Left renal cortex interstitium (tissue), 4 donors: Measurements from ENCODE around the gene ZNF865. TPM values are rescaled to one million over a fixed set of nuclear protein-coding genes. Genes with fewer than 3 reads are reported as not detected.

Source experiments
- DNase-seq, 4 donors: peaks; one replicate each; pipeline ENCODE4 v3.0.0-alpha.2; 2013; ENCODE audit warnings: low read depth in 4 of 4, low spot score in 2 of 4, missing footprints in 1 of 4
- polyA plus RNA-seq, 4 donors: library from polyadenylated mRNA; unstranded; fragments of 120-200 nt; gene quantifications; one replicate each; pipeline ENCODE4 v1.2.1, GENCODE V29; 2013; ENCODE audit not compliant: insufficient read length in 4 of 4

Gene ZNF865
- polyA plus RNA-seq, 4 donors: 5.8 to 15.1 (median 11.3) TPM

- DNase-seq: peak in 1 of 4 donors; percentile 94
These were observed 18.3 kb upstream of the ZNF865 start for GRCh38 chr19:55586976-55587668.

GRCh38 chr19:55588738-55589137 lies 16.7 kb upstream of the ZNF865 start:
- no peak for DNase-seq

- DNase-seq: no peak
These were observed 15.3 kb upstream of the ZNF865 start for GRCh38 chr19:55590109-55590508.

DNA sequence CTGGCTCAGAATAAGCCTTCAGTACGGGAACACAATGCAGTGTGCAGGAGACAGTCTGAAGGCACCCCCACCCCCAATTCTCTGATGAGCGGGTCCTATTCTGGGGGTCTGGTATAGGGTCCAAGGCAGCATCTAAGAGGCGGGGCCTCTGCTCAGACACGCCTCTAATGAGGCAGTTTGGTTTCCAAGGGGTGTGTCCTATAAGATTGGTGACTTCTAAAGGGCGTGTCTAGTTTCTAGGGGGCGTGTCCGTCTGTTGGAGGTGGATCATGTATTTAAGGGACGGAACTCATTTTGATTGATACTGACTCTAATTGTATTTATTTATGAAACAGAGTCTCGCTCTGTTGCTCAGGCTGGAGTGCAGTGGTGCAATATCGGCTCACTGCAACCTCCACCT lies 14.8 kb upstream of the ZNF865 start:
- DNase-seq: no peak

- DNase-seq: no peak
These were observed 13.9 kb upstream of the ZNF865 start for GRCh38 chr19:55591555-55591954.

DNA sequence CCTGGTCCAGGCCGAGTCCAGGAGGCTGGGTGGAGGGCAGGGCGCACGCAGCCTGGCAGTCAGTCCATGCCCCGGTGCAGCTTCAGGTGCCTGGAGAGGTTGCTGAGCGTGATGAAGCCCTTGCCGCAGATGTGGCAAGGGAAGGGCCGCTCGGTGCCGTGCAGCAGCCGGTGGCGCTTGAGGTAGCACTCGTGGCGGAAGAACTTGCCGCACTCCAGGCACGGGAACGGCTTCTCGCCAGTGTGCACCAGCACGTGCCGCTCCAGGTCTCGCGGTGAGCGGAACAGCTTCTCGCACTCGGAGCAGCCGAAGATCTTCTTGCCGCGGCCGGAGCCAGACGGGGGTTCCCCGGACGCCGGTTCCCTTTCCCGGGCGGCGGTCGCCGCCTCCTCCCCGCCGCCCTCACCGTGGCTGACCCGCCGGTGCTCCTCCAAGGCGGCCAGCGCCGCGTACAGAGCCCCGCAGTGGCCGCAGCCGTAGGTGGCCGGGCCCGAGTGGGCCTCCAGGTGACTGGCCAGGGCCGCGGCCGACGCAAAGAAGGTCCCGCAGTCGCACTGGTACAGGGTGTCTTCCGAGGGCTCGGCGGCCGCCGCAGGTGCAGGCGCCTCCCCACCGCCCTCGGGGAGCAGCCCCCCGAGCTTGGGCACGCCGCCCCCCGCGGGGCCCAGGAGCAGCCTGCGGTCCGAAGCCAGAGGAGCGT lies 12.9 kb upstream of the ZNF865 start:
- DNase-seq: no peak

DNA sequence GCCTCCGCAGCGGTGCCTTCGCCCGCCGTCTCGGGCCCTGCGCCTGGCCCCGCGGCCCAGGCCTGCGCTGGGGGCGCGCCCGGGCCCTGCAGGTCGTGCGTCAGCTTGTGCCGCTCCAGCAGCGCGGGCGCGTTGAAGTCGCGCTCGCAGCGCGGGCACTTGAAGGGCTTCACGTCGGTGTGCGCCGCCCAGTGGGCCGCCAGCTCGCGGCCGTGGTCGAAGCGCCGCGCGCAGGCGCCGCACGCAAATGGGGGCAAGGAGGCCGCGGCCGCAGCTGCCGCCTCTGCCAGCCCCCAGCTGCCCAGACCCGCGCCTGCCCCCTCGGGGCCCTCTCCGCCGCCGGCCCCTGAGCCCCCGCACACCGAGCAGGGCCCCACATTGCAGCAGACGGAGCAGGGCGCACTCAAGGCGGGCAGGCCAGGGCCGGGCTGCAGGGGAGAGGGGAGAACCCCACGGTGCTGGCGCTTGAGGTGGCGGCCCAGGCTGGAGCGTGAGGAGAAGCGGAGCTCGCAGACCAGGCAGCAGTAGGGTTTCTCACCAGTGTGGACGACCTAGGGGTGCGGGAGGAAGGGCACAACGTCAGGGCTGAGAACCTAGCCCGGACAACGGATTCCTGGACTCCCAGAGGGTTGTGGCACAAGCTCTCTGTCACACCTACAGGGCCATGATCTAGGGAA lies 12.2 kb upstream of the ZNF865 start:
- no peak for DNase-seq

DNA sequence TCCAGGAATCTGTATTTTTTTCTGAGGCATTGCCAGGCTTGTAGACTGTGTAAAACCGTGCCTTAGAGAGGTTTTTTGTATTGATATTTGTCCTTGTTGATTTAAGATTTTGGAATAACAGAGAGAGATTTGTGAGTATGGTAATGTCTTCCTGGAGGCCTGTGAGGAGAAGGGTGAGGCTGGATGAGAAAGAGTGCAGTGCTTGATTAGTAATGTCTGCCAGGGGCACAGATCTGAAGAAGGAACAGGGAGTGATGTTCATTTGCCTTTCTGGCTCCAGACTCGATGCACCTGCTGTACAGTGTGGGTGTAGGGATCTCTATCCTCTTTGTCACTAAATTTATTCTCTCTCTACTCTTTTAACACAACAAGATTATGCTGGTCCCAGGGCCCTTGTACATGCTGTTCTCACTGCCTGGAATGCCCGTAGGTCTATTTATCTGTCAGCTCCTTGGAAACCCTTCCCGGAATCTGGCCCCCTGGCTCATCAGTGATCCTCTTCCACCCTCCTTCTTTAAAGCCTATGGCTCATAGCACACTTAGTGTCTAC lies 10.4 kb upstream of the ZNF865 start:
- DNase-seq: no peak

DNA sequence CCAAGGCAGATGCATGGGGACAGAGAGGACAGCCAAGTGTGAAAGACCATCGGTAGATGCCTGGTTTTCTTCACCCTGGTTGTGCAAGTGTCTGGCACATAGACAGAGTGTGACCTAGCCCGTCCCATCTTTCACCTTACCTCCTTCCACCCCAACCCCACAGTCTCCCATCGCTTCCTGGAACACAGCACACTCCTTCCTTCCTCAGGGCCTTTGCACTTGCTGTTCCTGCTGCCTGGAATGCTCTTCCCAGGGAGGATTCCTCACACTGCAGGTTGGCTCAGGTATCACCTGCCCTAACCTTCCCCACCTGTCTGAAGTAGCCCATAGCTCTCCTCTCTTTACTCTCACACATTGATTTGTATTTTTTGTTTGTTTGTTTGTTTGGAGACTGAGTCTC lies 9.1 kb upstream of the ZNF865 start:
- no peak for DNase-seq

GRCh38 chr19:55597501-55597921 lies 7.9 kb upstream of the ZNF865 start:
- DNase-seq: no peak

GRCh38 chr19:55598034-55598433 lies 7.4 kb upstream of the ZNF865 start:
- no peak for DNase-seq

- peak in 1 of 4 donors; percentile 85 for DNase-seq
These were observed 6.6 kb upstream of the ZNF865 start for GRCh38 chr19:55598719-55599467.

GRCh38 chr19:55599468-55599841 lies 6.0 kb upstream of the ZNF865 start, which contains the start of gene FIZ1:
Gene FIZ1, minus strand, starts transcription at chr19:55599517. Its CDS starts 1,652 bp downstream, at chr19:55597865.
- DNase-seq: peak; percentile 99 to 100 (median 99)

DNA sequence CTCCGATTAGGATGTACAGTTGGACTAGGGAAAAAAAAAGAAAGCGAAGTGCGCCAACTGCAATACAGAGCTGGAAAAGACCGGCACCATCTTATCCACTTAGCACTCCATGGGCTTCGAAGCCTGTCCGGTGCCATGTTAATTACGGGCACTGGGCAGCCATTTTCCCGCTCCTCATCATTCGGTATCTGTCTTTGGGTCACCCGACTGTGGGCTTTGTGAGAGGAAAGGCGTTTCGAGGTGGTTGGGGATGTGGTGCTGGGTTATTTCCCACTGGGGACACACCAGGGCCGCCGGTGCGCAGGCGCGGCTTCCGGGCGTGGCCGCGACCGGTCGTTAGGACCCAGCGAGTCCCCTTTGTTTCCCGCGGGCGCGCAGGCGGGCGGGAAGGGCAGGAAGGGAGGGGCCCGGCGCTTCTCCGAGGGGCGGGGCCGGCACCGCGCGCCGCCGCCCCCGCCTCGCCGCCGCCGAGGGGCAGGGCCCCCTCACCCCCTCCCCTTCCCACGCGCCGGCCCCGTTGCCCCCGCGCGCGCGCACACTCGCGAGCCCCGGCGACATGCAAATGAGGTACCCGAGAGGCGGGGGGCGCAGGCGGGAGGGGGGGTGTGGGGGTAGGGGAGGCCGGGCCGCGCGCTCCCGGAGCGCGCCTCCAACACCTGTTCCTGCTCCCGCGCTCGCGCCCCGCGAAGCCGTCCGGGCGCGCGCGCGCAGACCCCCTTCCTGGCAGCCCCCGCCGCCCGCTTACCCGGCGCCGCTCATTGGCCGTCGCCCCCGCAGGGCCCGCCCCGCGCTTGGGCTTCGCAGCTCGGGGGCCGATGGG lies 5.4 kb upstream of the ZNF865 start, which contains the start of gene ZNF524:
Gene ZNF524, plus strand, starts transcription at position 447 of the 820 bp plus-strand sequence. CDS start 1,825 bp downstream, outside the sequence.
- DNase-seq: peak; percentile 91 to 100 (median 98)

- DNase-seq: no peak
These were observed 4.8 kb upstream of the ZNF865 start for GRCh38 chr19:55600662-55601028.

DNA sequence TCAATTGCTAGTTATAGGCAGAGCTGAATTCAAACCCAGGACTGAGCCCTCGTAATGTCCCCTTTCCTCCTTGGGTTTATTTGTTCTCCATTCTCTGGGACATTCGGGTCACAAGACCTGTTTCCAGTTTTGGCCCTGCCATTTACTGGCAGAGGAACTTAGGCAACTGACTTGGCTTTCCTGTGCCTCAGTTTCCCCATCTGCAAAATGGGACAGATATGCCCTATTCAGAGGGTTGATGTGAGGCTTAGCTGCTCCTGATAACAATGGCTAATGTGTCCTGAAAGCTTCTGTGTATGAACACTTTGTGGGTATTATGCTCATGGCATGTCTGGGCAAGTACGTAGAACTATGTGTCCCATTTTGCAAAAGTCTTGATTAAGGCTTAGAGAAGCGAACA lies 4.4 kb upstream of the ZNF865 start:
- no peak for DNase-seq

DNA sequence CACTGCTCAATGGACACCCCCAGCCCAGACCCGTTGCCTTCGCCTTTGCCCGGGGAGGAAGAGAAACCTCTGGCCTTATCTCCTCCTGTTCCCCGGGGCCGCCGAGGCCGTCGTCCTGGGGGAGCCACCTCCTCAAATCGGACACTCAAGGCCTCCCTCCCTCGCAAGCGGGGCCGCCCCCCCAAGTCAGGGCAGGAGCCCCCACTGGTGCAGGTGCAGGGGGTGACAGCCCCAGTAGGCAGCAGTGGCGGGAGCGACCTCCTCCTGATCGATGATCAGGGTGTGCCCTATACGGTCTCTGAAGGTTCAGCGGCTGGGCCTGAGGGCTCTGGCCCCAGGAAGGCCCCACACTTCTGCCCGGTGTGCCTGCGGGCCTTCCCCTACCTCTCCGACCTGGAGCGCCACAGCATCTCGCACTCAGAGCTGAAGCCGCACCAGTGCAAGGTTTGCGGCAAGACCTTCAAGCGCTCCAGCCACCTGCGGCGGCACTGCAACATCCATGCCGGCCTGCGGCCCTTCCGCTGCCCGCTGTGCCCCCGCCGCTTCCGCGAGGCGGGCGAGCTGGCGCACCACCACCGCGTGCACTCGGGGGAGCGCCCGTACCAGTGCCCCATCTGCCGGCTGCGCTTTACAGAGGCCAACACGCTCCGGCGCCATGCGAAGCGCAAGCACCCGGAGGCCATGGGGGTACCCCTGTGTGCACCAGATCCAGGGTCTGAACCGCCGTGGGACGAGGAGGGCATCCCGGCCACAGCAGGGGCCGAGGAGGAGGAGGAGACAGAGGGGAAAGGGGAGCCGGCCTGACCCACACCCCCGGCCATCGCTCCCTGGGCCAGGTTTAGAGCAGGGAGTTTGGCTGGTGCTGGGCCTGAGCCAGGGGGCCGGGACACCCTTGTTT lies 3.1 kb upstream of the ZNF865 start:
- no peak for DNase-seq

DNA sequence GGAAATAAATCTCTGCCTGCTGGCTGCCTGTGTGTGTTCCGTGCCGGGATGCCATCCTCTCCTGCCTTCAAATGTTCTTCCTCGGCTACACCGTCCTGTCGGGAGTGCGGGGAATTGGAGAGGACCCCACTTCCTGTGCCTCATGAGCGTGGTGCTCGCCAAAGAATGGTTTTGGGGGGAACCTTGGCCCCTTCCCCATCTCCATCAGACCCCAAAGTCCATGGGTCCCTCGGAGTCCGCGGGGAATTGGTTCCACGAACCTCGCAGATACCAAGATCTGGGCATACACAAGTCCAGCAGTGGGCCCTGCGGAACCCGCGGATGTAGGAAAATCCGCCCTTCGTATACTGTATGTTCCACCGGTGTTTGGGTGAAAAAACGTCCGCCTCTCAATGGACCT lies 2.3 kb upstream of the ZNF865 start:
- DNase-seq: no peak
